MM.1S (cell line): ENCODE data around the gene LRTM1.

Experiments used
- EZH2 ChIP-seq: fragments of 300-600 bp; sonication (generic); optimal IDR thresholded peaks from 2 replicates; pipeline ENCODE3; 2017; ENCODE audit warnings: low read depth, mild to moderate bottlenecking, antibody characterized with exemption, low read length, mixed read lengths
- EZH2phosphoT487 ChIP-seq: fragments of 300-600 bp; sonication (generic); IDR thresholded peaks from 2 replicates; pipeline ENCODE4 v1.6.1; 2018; ENCODE audit warnings: antibody characterized with exemption, low read length
- TF ChIP-seq, protein P1 (sequence below): fragments of 300-600 bp; sonication (generic); IDR thresholded peaks from 2 replicates; pipeline ENCODE4 v1.5.1; 2016; ENCODE audit warnings: antibody characterized with exemption, low read length, mixed read lengths

- TF ChIP-seq, protein P1, sequence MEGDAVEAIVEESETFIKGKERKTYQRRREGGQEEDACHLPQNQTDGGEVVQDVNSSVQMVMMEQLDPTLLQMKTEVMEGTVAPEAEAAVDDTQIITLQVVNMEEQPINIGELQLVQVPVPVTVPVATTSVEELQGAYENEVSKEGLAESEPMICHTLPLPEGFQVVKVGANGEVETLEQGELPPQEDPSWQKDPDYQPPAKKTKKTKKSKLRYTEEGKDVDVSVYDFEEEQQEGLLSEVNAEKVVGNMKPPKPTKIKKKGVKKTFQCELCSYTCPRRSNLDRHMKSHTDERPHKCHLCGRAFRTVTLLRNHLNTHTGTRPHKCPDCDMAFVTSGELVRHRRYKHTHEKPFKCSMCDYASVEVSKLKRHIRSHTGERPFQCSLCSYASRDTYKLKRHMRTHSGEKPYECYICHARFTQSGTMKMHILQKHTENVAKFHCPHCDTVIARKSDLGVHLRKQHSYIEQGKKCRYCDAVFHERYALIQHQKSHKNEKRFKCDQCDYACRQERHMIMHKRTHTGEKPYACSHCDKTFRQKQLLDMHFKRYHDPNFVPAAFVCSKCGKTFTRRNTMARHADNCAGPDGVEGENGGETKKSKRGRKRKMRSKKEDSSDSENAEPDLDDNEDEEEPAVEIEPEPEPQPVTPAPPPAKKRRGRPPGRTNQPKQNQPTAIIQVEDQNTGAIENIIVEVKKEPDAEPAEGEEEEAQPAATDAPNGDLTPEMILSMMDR, result no peak
- TF ChIP-seq EZH2, result no peak
- TF ChIP-seq EZH2phosphoT487, result no peak
Observed at GRCh38 chr3:54954022-54954421, 26.2 kb upstream of the LRTM1 start.
